NCI-H1436 (cell line): ENCODE measurements around the gene IL15.
"Not testable (repeated sequence)": the region's sequence is repeated elsewhere in the genome, so short reads cannot be mapped to it uniquely, and the experiment has no call there.

Experiments used
- DNase-seq: peaks from one replicate; lab custom pipeline; 2025; lab: John Stamatoyannopoulos, UW

Gene IL15

DNA sequence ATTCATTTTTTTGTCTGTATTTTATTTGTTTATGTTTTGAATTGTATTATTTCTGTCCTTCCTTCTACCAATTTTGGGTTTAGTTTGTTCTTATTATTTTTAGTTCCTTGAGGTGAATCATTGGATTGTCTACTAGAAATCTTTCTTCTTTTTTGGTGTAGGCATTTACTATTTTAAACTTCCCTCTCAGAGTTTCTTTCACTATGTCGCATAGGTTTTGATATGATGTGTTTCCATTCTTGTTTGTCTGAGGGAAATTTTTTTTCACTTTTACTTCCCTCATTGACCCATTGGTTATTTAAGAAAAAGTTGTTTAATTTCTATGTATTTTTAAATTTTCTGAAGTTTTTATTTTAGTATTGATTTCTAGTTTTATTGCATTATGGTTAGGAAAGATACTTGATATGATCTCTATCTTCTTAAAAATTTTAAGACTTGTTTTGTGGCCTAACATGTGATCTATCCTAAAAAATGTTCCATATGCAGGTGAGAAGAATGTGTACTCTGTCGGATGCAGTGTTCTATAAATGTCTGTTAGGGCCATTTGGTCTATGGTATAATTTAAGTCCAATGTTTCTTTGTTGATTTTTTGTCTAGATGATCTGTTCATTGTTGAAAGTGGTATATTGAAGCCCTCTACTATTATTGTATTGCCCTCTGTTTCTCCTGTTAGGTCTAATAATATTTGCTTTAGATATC lies 68.8 kb downstream of the IL15 start:
- no peak for DNase-seq

DNA sequence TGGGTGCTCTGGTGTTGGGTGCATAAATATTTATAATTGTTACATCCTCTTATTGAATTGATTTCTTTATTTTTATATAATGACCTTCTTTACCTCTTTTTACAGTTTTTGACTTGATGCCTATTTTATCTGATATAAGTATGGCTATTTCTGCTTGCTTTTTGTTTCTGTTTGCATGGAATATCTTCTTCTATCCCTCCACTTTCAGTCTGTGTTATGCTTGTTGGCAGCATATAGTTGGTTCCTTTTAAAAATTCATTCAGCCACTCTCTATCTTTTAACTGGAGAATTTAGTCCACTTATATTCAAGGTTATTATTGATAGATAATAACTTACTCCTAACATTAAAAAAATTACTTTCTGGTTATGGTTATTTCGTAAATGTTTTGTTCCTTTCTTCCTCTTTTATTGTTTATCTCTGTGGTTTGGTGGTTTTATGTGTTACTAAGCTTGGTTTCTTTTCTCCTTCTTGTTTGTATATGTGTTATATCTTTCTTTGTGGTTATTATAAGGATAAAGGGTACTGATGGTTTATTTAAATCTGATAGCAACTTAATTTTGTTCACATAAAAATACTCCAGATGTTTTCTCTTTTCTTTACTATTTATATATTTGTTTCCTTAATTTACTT lies 69.5 kb downstream of the IL15 start:
- no peak for DNase-seq

DNA sequence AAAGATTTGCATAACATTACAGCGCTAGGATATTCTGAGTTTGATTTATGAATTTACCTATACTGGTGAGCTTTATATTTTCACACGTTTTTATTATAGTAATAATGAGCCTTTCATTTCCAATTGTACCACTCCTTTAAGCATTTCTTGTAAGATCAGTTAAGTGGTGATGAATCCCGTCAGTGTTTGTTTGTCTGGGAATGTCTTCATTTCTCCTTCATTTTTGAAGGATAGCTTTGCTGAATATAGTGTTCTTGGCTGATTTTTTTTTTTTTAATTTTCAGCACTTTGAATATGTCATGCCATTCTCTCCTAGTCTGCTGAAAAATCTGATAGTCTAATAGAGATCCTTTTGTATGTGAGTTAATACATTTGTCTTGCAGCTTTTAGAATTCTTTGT lies 70.1 kb downstream of the IL15 start:
- no peak for DNase-seq

DNA sequence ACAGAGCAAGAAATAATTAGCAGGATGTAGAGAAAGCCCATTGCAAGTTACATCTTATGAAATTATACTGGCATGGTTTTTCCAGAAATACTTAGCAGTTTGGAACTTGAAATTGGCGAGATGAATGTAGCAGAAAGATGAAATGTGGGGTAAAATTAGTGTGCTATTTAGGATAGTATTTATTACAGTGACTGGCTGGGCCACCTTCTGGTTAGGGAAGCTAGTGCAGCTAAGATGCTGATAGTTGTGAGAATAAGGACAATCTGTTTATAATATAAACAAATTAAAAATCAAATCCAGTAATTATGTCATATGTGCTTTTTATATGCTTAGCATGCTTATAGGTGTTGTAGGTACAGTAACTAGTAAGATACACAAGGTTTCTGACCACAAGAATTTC lies 74.8 kb downstream of the IL15 start:
- no peak for DNase-seq

DNA sequence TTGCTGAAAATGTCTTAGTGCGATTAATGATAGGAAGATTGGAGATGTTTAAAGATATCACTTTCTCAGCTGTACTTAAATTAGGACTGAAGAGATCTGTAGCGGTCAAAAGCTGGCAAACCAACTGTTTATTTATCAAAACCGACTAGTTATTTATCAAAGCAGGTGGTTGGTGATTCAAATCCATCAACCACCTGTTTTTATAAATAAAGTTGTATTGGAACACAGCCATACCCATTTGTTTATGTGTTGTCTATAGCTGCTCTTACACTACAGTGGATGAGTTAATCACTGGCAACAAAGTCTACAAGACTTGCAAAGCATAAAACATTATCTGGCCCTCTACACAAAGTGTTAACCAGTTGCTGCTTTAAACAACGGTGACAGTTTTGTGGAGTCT lies 76.8 kb downstream of the IL15 start:
- no peak for DNase-seq

DNA sequence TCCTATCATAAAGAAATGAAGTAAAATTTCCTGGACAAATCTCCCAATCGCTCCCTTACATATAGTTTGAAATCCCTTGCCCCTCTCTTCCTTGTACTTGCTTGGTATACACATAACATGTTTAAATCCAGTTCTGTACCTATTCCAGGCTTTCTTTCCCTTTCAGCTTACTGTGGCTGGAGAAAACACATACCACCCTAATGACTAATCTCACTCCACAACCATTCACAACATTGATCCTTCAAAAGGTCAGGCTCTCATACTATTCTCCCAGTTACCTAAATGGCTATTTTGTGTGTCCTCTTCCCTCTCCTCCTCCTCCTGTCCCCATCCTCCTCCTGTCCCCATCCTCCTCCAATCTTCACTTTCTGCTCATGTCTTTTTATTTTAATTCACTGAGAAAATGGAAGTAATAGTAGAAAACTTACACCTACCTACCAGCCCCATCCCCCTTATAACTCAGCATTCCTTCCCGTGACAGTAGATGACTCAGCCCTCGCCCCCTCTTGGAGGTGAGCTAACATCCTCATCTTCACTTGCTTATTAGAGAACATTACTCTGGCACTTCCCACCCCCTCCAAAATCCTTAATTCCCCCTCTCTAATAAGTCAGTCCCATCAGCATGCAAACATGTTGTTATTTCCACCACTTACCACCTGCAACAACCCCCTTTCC lies 77.5 kb downstream of the IL15 start:
- DNase-seq = no peak

DNA sequence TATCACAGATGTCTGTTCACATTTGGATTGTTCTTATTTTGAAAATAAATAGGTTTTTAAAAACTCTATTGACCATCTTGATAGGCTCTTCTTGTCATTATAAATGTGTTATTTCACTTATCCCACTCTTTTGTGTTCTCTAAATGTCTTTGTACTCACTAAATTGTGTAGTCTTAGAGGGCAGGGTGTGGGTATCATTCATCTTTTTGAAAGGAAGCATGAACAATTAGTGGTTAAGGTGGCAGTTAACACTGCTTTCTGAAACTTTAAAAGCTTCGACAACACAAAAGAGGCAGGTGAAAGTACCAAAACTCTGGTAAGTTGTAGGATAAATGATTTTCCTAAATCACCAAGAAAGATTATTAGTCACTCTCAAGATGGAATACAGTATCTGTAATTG lies 83.2 kb downstream of the IL15 start:
- DNase-seq = no peak

DNA sequence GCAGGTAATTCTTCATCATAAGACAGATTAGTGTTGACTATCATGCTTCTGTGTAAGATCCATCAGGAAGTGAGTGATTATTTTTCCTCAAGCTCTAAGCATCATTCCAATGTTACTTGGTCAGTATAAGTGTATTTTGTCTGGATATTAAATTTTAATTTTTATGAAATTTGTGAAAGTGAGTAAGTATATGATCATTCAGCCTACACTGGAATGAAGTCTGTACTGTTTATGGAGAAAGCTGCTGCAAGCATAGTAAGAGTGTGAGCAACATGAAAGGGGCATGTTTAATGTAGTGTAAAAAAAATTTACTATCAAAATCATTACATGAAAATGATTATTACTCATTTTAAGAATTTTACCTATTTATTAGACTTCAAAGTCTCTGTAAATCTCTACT lies 84.8 kb downstream of the IL15 start:
- DNase-seq = no peak

DNA sequence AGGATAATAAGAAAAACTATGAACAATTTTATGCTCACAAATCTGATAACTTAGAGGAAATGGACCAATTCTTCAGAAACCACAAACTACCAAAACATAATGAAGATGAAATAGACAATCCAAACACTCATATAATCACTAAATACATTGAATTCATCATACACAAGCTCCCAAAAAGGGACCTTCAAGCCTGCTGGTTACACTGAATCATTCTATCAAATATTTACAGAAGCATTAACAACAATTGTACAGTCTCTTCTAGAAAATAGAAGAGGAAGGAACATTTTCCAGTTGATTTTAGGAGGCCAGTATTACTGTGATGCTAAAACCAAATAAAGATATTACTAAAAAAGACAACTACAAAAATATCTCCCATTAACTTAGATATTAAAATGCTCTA lies 88.3 kb downstream of the IL15 start:
- no peak for DNase-seq

DNA sequence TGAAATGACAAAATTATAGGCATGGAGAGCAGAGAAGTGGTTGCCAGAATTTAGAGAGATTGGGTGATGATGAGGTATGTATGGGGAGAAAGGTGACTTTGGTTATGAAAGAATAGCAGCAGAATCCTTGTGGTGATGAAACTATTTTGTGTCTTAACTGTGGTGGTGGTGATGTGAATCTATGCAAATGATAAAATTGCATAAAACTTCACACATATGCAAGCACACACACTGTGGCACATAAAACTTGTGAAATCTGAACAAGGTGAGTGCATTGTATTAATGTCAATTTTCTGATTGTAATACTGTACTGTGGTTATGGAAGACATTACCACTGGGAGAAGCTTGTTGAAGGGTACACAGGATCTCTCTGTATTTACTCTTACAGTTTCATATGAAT lies 91.0 kb downstream of the IL15 start:
- no peak for DNase-seq

DNA sequence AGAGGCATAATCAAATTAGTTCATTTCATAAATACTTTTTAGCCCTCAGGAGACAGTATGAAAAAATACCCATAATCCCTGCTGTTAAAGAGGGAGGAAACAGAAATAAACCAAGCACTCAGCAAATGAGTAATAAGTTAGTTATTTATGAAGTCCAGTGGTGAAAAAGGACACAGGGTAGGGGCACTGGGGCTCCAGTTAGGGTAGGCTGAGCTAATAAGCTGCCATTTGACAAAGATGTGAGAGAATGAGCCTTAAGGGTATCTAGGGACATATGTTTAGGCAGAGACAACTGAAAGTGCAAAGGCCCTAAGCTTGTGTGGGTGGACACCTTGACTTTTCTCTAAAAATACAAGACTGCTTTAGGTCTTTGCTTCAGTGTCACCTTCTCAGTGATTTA lies 94.4 kb downstream of the IL15 start:
- no peak for DNase-seq

DNA sequence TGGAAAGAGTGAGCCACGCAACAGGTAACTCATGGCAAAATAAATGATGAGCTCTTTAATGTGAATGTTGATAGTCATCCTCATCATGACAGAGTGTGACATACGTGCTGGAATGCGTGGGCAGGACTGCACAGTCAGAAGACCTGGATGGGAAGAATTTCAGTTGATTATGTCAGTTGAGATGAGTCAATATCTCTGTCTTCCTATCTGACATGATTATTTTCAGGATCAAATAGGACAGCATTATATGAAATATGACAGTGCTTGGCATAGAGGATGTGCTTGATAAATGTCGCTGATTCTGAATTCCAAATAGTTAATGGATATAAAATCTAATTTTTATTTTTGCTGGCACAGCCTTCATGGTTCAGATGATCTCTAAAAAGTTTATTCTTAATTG lies 95.1 kb downstream of the IL15 start:
- no peak for DNase-seq

DNA sequence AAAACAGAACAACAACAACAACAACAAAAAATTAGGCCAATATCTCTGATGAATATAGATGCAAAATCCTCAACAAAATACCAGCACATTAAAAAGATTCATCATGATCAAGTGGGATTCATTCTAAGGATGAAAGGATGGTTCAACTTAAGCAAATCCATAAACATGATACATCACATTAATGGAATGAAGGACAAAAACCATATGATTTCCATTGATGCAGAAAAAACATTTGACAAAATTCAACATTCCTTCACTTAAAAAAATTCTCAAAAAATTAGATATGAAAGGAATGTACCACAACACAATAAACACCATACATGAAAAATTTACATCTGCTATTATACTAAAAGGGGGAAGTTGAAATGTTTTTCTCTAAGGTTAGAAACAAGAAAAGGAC lies 103.3 kb downstream of the IL15 start:
- DNase-seq = no peak

DNA sequence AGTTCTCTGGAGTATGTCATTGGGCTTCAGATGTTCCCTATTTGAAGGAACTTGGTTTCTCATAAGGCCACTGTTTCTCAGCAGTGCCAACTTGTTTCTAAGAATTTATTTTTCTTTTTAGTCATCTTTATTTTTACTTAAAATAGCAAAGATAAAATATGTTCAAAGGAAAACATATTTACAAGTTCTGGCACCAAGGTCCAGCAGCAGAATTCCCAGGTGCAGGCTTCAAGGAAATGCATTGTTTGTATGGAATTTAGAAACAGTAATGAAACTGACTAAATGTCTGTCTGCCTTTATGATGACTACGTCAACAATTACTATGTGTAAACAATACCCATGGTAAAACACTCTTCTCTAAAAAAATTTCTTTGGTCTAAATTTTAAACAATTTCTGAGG lies 109.6 kb downstream of the IL15 start:
- DNase-seq = no peak

DNA sequence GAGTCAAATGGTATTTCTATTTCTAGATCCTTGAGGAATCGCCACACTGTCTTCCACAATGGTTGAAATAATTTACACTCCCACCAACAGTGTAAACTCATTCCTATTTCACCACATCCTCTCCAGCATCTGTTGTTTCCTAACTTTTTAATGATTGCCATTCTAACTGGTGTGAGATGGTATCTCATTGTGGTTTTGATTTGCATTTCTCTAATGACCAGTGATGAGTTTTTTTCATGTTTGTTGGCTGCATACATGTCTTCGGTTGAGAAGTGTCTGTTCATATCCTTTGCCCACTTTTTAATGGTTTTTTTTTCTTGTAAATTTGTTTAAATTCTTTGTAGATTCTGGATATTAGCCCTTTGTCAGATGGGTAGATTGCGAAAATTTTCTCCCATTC lies 115.4 kb downstream of the IL15 start:
- not testable (repeated sequence) for DNase-seq

DNA sequence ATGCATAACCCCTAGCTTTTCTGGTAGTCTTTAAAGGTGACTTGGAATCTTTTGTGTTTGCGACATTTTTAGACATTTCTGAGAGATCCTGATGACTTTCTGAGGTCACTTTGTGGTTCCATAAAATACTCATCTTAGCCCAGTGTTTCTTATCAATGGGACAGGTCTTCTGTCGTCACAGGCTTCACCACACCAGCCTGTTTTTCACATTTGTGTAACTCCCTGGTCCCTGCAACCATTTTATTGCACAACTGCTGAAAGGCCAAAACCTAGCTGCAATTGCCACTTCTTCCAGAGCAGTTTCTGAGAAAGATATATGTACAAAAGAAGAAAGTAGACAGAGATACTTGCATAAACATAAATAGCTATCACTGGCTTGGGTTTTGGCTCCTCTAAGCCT lies 120.9 kb downstream of the IL15 start:
- DNase-seq = no peak

DNA sequence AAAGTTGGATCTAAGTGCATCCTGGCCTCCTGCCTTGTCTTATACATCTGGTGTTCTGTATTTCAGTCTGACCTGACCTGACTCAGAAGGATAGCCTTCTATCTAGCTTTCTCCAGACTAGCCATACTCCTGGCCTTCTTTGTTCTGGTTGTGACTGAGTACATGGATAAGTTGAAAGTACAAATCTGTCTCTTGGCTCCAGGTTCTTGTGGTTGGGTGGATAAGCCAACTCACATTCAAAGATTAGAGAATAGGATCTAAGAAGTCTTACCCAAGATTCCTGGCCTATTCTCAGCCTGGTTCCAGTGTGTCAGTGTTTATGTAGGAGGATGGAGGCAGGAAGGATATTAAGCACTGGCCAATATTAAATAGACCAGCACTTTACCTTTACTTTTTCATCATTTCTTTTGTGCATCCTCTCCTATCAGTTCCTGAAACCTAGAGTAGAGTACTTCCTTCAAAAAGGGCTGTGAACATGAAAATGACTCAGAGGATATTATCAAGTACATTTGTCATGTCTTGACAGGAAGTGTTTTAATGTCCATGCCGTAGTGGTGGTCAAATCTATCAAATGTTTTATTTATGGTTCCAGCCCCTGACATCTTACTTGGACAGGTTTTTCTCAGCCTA lies 123.5 kb downstream of the IL15 start:
- DNase-seq = no peak

DNA sequence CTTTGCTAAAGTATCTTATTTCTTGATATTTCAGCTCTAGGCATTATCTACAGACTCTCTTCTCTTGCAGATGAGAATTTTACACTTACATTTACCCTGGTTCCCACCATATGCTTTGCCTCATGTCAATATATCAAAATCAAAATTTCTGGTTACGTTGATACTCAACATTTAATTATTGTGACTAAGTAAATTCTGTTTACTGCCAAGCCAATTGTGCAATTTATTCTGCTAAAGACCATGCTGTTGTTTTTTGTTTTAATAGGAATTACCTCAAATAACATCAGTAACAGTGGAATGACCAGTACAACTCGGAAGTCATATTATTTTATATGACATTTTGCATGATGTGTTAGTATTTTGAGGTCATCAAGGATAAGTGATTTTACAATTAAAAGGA lies 125.5 kb downstream of the IL15 start:
- no peak for DNase-seq

DNA sequence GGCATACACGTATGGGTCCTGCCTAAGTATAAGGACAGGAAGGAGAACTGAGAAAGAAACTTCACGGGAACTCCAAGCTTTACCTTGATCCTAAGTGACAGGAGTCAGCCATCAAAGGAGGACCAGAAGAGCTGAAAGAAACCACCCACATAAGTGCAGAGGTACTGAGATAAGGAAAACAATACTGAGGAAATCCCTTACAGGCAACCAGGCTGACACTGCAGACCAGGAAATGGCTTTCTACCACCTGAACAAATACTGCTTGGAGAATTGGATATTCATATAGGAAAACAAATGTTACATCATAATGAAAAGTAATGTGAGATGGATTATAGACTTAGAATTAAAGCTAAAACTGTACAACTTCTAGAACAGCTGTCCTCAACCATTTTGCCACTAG lies 127.0 kb downstream of the IL15 start:
- no peak for DNase-seq

DNA sequence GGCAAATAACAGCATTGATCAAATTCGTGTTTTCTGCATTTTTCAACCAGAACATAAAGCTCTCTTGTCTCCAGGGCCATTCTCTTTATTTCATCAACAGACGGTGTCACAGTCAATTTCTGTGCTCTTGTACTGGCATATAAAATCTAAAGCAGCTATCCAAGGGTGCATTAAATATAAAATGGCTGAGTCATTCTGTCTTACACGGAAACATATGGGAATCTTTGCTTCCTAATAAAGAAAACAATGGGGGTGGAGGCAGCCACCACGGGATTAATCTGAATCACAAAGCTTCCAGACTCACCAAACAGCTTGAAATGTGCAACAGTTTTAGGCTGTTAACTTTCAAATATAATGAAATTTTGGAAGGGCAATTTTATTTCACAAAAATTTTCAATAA lies 132.6 kb downstream of the IL15 start:
- DNase-seq = no peak

DNA sequence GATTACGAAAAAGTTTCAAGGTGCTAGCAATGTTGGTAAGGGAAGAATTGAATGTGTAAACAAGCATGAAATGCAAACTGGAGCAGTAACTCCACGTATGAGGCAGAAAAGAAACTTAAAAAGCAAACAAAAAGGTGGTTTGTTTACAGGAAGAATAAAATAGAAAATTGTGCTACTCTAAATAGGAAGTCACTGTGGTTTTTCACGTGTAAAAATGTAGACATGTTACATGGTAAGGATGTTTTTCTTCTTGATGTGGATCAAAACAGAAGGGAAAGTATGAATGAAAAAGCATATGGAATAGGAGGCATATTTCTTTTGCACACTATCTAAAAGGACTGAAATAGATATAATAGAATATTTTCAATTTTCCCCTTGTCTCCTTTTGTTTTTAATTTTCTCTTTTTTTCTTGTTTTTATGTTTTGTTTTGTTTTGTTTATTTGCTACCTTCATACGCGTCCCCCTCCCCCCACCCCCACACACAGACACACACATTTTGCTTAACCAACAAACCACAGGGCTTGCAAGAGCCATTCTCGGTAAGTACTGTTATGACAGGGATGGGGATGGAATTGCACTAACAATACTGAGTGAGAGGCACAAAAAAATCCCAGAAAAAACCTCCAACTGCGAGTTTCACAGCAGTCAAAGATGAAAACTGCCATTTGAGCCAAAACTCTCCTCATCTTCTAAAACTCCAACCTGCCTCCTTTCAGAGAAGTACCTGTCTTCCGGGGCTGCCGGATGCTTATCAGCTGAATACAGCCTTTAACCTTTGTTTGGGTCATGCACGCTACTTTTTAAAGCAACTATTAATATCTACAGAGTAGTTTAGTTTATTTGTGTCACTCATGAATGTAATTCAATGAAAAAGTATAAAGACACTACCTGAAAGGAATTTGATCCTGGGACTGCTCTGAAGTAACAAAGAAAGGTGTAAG lies 135.8 kb downstream of the IL15 start:
- no peak for DNase-seq

DNA sequence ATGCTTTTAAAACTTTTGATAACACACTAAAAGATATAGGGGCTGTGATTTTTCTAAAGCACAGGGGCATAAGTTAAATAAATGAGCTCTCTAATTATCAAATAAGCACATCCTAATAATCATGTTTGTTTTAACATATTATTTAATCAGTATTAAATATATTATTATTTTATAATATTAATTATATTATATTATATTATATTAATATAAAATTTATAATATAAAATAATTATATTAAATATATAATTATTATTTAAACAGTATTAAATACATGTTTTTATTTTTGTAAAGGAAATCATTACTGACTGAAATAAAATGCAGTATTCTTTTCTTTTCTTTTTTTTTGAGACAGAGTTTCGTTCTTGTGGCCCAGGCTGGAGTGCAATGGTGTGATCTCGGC lies 136.5 kb downstream of the IL15 start:
- no peak for DNase-seq
